B cell (primary cell): ENCODE measurements around the gene PLA2R1.

Experiments used
- EZH2 ChIP-seq: IDR thresholded peaks from 2 replicates; pipeline ENCODE4 v1.6.1; 2012; ENCODE audit warnings: borderline replicate concordance, low read depth, mild to moderate bottlenecking, moderate library complexity, low read length; ENCODE audit not compliant: insufficient read depth, poor library complexity, severe bottlenecking
- TF ChIP-seq, protein P1 (sequence below): fragments of 200-600 bp; IDR thresholded peaks from one replicate; pipeline ENCODE4 v1.8.0; 2022; ENCODE audit warnings: antibody characterized with exemption, mild to moderate bottlenecking

- TF ChIP-seq, protein P1, sequence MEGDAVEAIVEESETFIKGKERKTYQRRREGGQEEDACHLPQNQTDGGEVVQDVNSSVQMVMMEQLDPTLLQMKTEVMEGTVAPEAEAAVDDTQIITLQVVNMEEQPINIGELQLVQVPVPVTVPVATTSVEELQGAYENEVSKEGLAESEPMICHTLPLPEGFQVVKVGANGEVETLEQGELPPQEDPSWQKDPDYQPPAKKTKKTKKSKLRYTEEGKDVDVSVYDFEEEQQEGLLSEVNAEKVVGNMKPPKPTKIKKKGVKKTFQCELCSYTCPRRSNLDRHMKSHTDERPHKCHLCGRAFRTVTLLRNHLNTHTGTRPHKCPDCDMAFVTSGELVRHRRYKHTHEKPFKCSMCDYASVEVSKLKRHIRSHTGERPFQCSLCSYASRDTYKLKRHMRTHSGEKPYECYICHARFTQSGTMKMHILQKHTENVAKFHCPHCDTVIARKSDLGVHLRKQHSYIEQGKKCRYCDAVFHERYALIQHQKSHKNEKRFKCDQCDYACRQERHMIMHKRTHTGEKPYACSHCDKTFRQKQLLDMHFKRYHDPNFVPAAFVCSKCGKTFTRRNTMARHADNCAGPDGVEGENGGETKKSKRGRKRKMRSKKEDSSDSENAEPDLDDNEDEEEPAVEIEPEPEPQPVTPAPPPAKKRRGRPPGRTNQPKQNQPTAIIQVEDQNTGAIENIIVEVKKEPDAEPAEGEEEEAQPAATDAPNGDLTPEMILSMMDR, result no peak
- TF ChIP-seq EZH2, result no peak
Measured at GRCh38 chr2:159904127-159904958, 158.1 kb downstream of the PLA2R1 start, which contains the start of gene LY75.
